ENCODE results near the gene NDC80.

The NDC80 gene

GRCh38 chr18:2612996-2613395 is 41.6 kb downstream of the NDC80 start:
- in situ Hi-C loops (cut with HindIII; ENCODE audit: low sequenced_read_pairs): no loop called here

GRCh38 chr18:2617401-2617998 is 46.1 kb downstream of the NDC80 start:
- in situ Hi-C loops (cut with HindIII; ENCODE audit: low sequenced_read_pairs): no loop called here

GRCh38 chr18:2618009-2618408 is 46.7 kb downstream of the NDC80 start:
- in situ Hi-C loops (cut with HindIII; ENCODE audit: low sequenced_read_pairs): no loop called here

GRCh38 chr18:2625217-2625616 is 53.9 kb downstream of the NDC80 start:
- in situ Hi-C loops (cut with HindIII; ENCODE audit: low sequenced_read_pairs): no loop called here

GRCh38 chr18:2627821-2628276 is 56.5 kb downstream of the NDC80 start:
- in situ Hi-C loops (cut with HindIII; ENCODE audit: low sequenced_read_pairs): no loop called here

- in situ Hi-C loops (cut with HindIII; ENCODE audit: low sequenced_read_pairs): no loop called here
These were observed 57.6 kb downstream of the NDC80 start for GRCh38 chr18:2629003-2629402.

GRCh38 chr18:2635586-2635985 is 64.2 kb downstream of the NDC80 start:
- in situ Hi-C loops (cut with HindIII; ENCODE audit: low sequenced_read_pairs): no loop called here

GRCh38 chr18:2636126-2636631 is 64.8 kb downstream of the NDC80 start:
- in situ Hi-C loops (cut with HindIII; ENCODE audit: low sequenced_read_pairs): no loop called here

- in situ Hi-C loops (cut with HindIII; ENCODE audit: low sequenced_read_pairs): no loop called here
These were observed 70.3 kb downstream of the NDC80 start for GRCh38 chr18:2641638-2642037.

- in situ Hi-C loops (cut with HindIII; ENCODE audit: low sequenced_read_pairs): no loop called here
These were observed 71.4 kb downstream of the NDC80 start for GRCh38 chr18:2642771-2643170.

GRCh38 chr18:2644535-2644934 is 73.2 kb downstream of the NDC80 start:
- in situ Hi-C loops (cut with HindIII; ENCODE audit: low sequenced_read_pairs): no loop called here

GRCh38 chr18:2651981-2652380 is 80.6 kb downstream of the NDC80 start:
- in situ Hi-C loops (cut with HindIII; ENCODE audit: low sequenced_read_pairs): no loop called here

- in situ Hi-C loops (cut with HindIII; ENCODE audit: low sequenced_read_pairs): no loop called here
These were observed 82.1 kb downstream of the NDC80 start for GRCh38 chr18:2653467-2653866.

GRCh38 chr18:2654169-2654927 is 83.0 kb downstream of the NDC80 start:
- in situ Hi-C loops (cut with HindIII; ENCODE audit: low sequenced_read_pairs): no loop called here

GRCh38 chr18:2654928-2655177 is 83.5 kb downstream of the NDC80 start:
- in situ Hi-C loops (cut with HindIII; ENCODE audit: low sequenced_read_pairs): loop anchor here (5.0 kb wide), 1 partner anchor 48 kb away; no protein-coding TSS in a partner anchor

- in situ Hi-C loops (cut with HindIII; ENCODE audit: low sequenced_read_pairs): loop anchor here (5.0 kb wide), 1 partner anchor 48 kb away; no protein-coding TSS in a partner anchor
These were observed 84.0 kb downstream of the NDC80 start, which contains the start of gene SMCHD1 for GRCh38 chr18:2655178-2655953. Gene SMCHD1 (plus strand): TSS chr18:2655726. CDS start chr18:2656076, 350 bp downstream.

- in situ Hi-C loops (cut with HindIII; ENCODE audit: low sequenced_read_pairs): loop anchor here (5.0 kb wide), 1 partner anchor 49 kb away; no protein-coding TSS in a partner anchor
These were observed 84.5 kb downstream of the NDC80 start for GRCh38 chr18:2655954-2656236.

GRCh38 chr18:2656237-2656980 is 85.1 kb downstream of the NDC80 start:
- in situ Hi-C loops (cut with HindIII; ENCODE audit: low sequenced_read_pairs): loop anchor here (5.0 kb wide), 1 partner anchor 49 kb away; no protein-coding TSS in a partner anchor

- in situ Hi-C loops (cut with HindIII; ENCODE audit: low sequenced_read_pairs): loop anchor here (5.0 kb wide), 1 partner anchor 50 kb away; no protein-coding TSS in a partner anchor
These were observed 85.7 kb downstream of the NDC80 start for GRCh38 chr18:2656981-2657512.

- in situ Hi-C loops (cut with HindIII; ENCODE audit: low sequenced_read_pairs): loop anchor here (5.0 kb wide), 1 partner anchor 51 kb away; no protein-coding TSS in a partner anchor
These were observed 86.6 kb downstream of the NDC80 start for GRCh38 chr18:2657788-2658458.

Data from endothelial cell of hepatic sinusoid (primary cell).